KG1 (cell line): ENCODE data around the gene ZNF732.

Experiments
- DNase-seq: peaks from one replicate; lab custom pipeline; 2025; lab: John Stamatoyannopoulos, UW

The ZNF732 gene

DNA sequence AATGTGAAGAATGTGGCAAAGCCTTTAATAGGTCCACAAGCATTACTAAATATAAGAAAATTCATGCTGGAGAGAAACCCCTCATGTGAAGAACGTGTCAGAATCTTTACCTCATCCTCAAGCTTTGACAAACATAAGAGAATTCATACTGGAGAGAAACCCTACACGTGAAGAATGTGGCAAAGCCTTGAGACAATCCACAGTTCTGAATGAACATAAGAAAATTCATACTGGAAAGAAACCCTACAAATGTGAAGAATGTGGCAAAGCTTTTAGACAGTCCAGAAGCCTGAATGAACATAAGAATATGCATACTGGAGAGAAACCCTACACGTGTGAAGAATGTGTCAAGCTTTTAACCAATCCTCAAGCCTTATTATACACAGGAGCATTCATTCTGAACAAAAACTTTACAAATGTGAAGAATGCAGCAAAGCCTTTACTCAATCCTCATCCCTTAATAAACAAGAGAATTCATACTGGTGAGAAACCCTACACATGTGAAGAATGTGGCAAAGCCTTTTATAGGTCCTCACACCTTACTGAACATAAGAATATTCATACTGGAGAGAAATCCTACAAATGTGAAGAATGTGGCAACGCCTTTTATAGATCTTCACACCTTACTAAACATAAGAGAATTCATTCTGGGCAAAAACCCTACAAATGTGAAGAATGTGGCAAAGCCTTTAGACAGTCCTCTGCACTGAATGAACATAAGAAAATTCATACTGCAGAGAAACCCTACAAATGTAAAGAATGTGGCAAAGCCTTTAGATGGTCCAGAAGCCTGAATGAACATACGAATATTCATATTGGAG, 51.1 kb downstream of the ZNF732 start:
- no peak for DNase-seq

GRCh38 chr4:252065-252601, 53.1 kb downstream of the ZNF732 start:
- DNase-seq: no peak

DNA sequence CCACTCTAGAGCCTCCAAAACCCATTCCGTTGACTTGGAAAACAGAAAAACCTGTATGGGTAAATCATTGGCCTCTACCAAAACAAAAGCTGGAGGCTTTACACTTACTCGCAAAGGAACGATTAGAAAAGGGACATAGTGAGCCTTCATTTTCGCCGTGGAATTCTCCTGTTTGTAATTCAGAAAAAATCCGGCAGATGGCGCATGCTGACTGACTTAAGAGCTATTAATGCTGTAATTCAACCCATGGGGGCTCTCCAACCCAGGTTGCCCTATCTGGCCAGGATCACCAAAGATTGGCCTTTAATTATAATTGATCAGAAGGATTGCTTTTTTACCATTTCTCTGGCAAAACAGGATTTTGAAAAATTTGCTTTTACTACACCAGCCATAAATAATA, 60.8 kb downstream of the ZNF732 start:
- peak; percentile 64 for DNase-seq

GRCh38 chr4:243426-243825, 61.8 kb downstream of the ZNF732 start:
- DNase-seq: no peak

DNA sequence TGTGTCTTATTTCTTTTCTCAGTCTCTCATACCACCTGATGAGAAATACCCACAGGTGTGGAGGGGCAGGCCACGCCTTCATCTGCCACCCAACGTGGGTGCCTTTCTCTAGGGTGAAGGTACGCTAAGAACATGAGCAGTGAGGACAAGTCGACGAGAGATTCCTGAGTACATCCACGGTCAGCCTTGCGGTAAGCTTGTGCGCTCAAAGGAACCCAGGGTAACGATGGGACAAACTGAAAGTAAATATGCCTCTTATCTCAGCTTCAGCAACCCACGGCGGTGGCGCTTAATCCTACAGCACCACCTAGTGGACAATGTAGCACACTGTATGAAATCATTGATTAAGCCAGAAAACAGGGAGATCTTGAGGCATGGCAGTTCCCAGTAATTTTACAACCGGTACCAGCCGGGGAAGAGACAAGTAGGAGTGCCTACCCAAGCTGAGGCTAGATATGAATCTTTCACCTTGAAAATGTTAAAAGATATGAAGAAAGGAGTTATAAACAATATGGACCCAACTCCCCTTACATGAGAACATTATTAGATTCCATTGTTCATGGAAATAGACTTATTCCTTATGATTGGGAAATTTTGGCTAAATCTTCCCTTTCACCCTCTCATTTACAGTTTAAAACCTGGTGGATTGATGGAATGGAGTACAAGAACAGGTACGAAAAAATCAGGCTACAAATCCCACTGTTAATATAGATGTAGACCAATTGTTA, 63.0 kb downstream of the ZNF732 start:
- peak; percentile 81 for DNase-seq

- DNase-seq: peak; percentile 85
These were observed 63.9 kb downstream of the ZNF732 start for GRCh38 chr4:241411-241810.

- no peak for DNase-seq
These were observed 69.2 kb downstream of the ZNF732 start for GRCh38 chr4:236028-236427.

- DNase-seq: no peak
These were observed 71.1 kb downstream of the ZNF732 start for GRCh38 chr4:234178-234577.

DNA sequence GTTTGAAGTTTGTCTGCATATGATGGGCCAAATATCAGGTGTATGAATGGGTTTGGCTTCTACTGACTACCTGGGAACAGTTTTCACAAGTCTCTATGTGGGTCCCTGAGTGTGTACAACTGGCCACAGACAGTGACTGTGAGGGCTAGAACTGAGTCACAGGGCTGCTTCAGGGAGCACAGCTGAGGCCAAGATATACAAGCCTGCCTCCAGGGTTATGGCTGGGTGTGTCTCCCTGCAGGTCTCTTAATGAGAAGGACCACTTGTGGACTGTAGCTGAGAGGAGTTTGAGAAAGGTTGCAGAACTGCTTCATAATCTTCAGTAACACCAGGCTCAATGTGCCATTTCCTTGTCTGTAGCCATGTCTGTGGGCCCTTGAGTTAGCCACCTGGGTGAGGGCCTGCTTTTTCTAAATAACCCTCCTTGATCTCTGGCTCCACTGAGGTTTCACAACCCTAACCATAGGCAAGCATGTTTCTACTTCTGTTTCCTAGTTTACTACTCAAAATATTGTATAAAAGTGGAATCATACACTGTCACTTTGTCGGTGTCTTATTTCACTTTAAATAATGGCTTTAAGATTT, 81.3 kb downstream of the ZNF732 start:
- DNase-seq: no peak
